Measurements from ENCODE around the gene RPL28.
"Not testable (repeated sequence)": the region's sequence is repeated elsewhere in the genome, so short reads cannot be mapped to it uniquely, and the experiment has no call there.

RPL28 gene

DNA sequence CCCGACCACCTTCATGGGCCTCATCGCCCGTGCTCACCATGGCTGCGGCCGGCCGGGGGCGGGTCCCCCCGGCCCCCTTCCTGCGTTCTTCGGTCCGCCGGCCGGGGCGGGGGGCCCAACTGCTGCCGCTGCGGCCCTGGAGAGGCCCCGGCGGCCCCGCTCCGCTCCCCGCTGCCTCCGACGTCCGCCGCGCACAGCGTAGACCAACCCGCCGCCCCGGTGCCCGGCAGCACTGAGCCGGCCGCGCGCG is 21.7 kb downstream of the RPL28 start, which contains the start of gene UBE2S:
Gene UBE2S, minus strand, starts transcription at position 239 of the 250 bp plus-strand sequence. Its CDS starts 199 bp downstream, at position 40.
- H3K9me3 ChIP-seq (ENCODE audit: control insufficient read depth, insufficient read depth, low read depth, low read length); CTCF ChIA-PET; H3K4me1 ChIP-seq (ENCODE audit: control insufficient read depth, insufficient read depth, low read length): not testable (repeated sequence)
- Histone ChIP-seq H3K27ac (ENCODE audit: extremely low read depth, low read depth, low read length) (peak within 1 kb of the TSS; percentile 99), H3K36me3 (ENCODE audit: control insufficient read depth in 2 of 2, insufficient read depth in 1 of 2, low read length in 2 of 2) (peaks cover 33 to 44% of the 10 kb centered on the region in 2 experiments), H3K4me3 (ENCODE audit: low read depth, low read length) (peak within 1 kb of the TSS; percentile 96)
- POLR2A ChIA-PET = interaction anchor here (0.6 to 3.4 kb wide), 66 partner anchors 8 to 959 kb away, joined by 3 to 78 read pairs (median 5); partner anchors contain the start of genes BRSK1, CCDC106, DNAAF3 and FIZ1
- TF ChIP-seq, protein P1, sequence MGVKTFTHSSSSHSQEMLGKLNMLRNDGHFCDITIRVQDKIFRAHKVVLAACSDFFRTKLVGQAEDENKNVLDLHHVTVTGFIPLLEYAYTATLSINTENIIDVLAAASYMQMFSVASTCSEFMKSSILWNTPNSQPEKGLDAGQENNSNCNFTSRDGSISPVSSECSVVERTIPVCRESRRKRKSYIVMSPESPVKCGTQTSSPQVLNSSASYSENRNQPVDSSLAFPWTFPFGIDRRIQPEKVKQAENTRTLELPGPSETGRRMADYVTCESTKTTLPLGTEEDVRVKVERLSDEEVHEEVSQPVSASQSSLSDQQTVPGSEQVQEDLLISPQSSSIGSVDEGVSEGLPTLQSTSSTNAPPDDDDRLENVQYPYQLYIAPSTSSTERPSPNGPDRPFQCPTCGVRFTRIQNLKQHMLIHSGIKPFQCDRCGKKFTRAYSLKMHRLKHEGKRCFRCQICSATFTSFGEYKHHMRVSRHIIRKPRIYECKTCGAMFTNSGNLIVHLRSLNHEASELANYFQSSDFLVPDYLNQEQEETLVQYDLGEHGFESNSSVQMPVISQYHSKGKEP (tag by site-specific recombination; IDR thresholded peaks at IDR 0.05) = 0 out of 2 replicates have a peak, but pooled peaks have one; percentile 3
- TF ChIP-seq YY1 (tag by site-specific recombination; IDR thresholded peaks at IDR 0.05) (peak; percentile 2; the same call in 1 of the 2 replicates), ZBTB6 (tag by site-specific recombination; IDR thresholded peaks at IDR 0.05) (0 out of 2 replicates have a peak, but pooled peaks have one; percentile 8), HOXC10 (CRISPR knock-in tag; IDR thresholded peaks at IDR 0.05) (0 out of 2 replicates have a peak, but pooled peaks have one; percentile 89), ZNF626 (tag by site-specific recombination; IDR thresholded peaks at IDR 0.05) (0 out of 2 replicates have a peak, but pooled peaks have one; percentile 41), ZSCAN30 (tag by site-specific recombination; IDR thresholded peaks at IDR 0.05) (peak; percentile 52; the same call in 1 of the 2 replicates), MEIS1 (CRISPR knock-in tag; IDR thresholded peaks at IDR 0.05; ENCODE audit: borderline replicate concordance) (0 out of 2 replicates have a peak, but pooled peaks have one; percentile 29), ZNF549 (tag by site-specific recombination; IDR thresholded peaks at IDR 0.05) (peak; percentile 8; the same call in 1 of the 2 replicates)
- TF ChIP-seq, protein P2, sequence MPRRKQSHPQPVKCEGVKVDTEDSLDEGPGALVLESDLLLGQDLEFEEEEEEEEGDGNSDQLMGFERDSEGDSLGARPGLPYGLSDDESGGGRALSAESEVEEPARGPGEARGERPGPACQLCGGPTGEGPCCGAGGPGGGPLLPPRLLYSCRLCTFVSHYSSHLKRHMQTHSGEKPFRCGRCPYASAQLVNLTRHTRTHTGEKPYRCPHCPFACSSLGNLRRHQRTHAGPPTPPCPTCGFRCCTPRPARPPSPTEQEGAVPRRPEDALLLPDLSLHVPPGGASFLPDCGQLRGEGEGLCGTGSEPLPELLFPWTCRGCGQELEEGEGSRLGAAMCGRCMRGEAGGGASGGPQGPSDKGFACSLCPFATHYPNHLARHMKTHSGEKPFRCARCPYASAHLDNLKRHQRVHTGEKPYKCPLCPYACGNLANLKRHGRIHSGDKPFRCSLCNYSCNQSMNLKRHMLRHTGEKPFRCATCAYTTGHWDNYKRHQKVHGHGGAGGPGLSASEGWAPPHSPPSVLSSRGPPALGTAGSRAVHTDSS (tag by site-specific recombination; IDR thresholded peaks at IDR 0.05) = 0 out of 2 replicates have a peak, but pooled peaks have one; percentile 13

DNA sequence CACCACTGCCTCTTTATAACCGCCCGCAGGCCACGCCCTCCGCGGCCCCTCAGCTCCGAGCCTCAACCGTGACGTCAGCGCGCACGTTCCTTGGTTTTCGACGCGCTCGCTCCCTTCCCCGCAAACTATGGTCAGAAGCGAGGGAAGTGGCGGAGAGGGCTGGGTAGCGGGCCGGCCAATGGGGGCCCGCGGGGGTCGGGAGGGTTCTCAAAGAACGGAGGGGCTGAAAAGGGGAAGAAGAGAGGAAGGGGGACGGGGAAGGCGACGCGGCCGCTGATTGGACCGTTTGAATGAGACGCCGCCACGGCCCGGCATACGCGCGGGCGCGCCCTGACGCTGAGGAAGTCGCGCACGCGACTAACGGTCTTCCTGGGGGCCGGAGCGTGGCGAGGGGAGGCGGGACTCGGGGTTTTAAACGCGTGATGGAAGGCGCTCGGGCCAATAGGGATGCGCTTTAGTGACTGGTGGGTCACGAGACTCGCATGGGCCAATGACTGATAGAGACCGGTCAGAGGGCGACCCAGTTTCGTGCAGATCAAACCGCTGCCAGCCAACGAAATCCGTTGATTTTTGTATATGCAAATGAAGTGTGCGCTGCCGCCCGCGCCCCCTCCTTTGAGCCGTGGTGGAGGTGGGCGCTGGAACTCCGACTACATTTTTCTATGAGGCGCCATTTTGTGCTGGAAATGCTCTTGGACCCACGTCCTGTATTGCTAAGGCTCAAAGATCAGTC is 22.2 kb downstream of the RPL28 start:
- H3K27ac ChIP-seq (ENCODE audit: extremely low read depth, low read depth, low read length) = peak overlapping the region; percentile 99
- ChIA-PET POLR2A (interaction anchor here (0.6 to 3.4 kb wide), 65 partner anchors 9 to 959 kb away, joined by 3 to 78 read pairs (median 5); partner anchors contain the start of genes BRSK1, CCDC106, DNAAF3 and FIZ1), CTCF (interaction anchor here (0.6 to 1.9 kb wide), 4 partner anchors 10 to 267 kb away, joined by 3 to 16 read pairs (median 7); no protein-coding TSS in a partner anchor)
- peaks cover 32 to 39% of the 10 kb centered on the region in 2 experiments for H3K36me3 ChIP-seq (ENCODE audit: control insufficient read depth in 2 of 2, insufficient read depth in 1 of 2, low read length in 2 of 2)
- H3K4me3 ChIP-seq (ENCODE audit: low read depth, low read length) = peak overlapping the region; percentile 96
- H3K4me1 ChIP-seq (ENCODE audit: control insufficient read depth, insufficient read depth, low read length) = peaks cover 9% of the 10 kb centered on the region
- H3K9me3 ChIP-seq (ENCODE audit: control insufficient read depth, insufficient read depth, low read depth, low read length) = no peaks in the 10 kb centered on the region
- TF ChIP-seq KLF17 (tag by site-specific recombination; IDR thresholded peaks at IDR 0.05) (peak; percentile 89; the same call in 1 of the 2 replicates), HIC1 (tag by site-specific recombination; IDR thresholded peaks at IDR 0.05) (peak; percentile 79), MZF1 (tag by site-specific recombination; IDR thresholded peaks at IDR 0.05; ENCODE audit: borderline replicate concordance) (no peak; the same call in 1 of the 2 replicates), ZNF354C (tag by site-specific recombination; IDR thresholded peaks at IDR 0.05; ENCODE audit: borderline replicate concordance, low read depth) (no peak), ZFP41 (tag by site-specific recombination; IDR thresholded peaks at IDR 0.05; ENCODE audit: borderline replicate concordance) (no peak), ZNF791 (tag by site-specific recombination; IDR thresholded peaks at IDR 0.05) (no peak), ZNF621 (tag by site-specific recombination; IDR thresholded peaks at IDR 0.05) (no peak), ZNF580 (tag by site-specific recombination; IDR thresholded peaks at IDR 0.05) (peak; percentile 94), SCRT2 (tag by site-specific recombination; IDR thresholded peaks at IDR 0.05) (no peak), ZNF146 (tag by site-specific recombination; IDR thresholded peaks at IDR 0.05) (no peak), PRDM1 (tag by site-specific recombination; IDR thresholded peaks at IDR 0.05) (no peak), KLF9 (tag by site-specific recombination; IDR thresholded peaks at IDR 0.05; ENCODE audit: low read depth) (peak; percentile 58; the same call in 1 of the 2 replicates), SALL2 (tag by site-specific recombination; IDR thresholded peaks at IDR 0.05; ENCODE audit: borderline replicate concordance) (no peak)
- TF ChIP-seq, protein P3, sequence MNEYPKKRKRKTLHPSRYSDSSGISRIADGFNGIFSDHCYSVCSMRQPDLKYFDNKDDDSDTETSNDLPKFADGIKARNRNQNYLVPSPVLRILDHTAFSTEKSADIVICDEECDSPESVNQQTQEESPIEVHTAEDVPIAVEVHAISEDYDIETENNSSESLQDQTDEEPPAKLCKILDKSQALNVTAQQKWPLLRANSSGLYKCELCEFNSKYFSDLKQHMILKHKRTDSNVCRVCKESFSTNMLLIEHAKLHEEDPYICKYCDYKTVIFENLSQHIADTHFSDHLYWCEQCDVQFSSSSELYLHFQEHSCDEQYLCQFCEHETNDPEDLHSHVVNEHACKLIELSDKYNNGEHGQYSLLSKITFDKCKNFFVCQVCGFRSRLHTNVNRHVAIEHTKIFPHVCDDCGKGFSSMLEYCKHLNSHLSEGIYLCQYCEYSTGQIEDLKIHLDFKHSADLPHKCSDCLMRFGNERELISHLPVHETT (tag by site-specific recombination; IDR thresholded peaks at IDR 0.05) = peak; percentile 64; the same call in 1 of the 2 replicates
